GM21423 (cell line): ENCODE results near the gene UBALD2.
"Not testable (repeated sequence)": the region's sequence is repeated elsewhere in the genome, so short reads cannot be mapped to it uniquely, and the experiment has no call there.

Experiments
- ATAC-seq: cut with Tn5 transposase; IDR thresholded peaks from one replicate; pipeline ENCODE4 v1.9.1; 2021; ENCODE audit warnings: mild to moderate bottlenecking, moderate library complexity; ENCODE audit not compliant: unreplicated experiment

Gene UBALD2

GRCh38 chr17:76276461-76277299 lies 11.5 kb downstream of the UBALD2 start:
- no peak for ATAC-seq

- ATAC-seq, result no peak
These were observed 12.4 kb downstream of the UBALD2 start for GRCh38 chr17:76277300-76278267.

GRCh38 chr17:76278268-76278908 lies 13.2 kb downstream of the UBALD2 start:
- ATAC-seq, result no peak

GRCh38 chr17:76278952-76279741 lies 14.0 kb downstream of the UBALD2 start:
- no peak for ATAC-seq

GRCh38 chr17:76279742-76280287 lies 14.7 kb downstream of the UBALD2 start:
- ATAC-seq, result no peak

- ATAC-seq, result no peak
These were observed 15.5 kb downstream of the UBALD2 start for GRCh38 chr17:76280650-76281049.

GRCh38 chr17:76281573-76282371 lies 16.6 kb downstream of the UBALD2 start:
- no peak for ATAC-seq

GRCh38 chr17:76292567-76292966 lies 27.4 kb downstream of the UBALD2 start:
- no peak for ATAC-seq

GRCh38 chr17:76293106-76293505 lies 28.0 kb downstream of the UBALD2 start:
- ATAC-seq, result no peak

- ATAC-seq, result no peak
These were observed 31.0 kb downstream of the UBALD2 start for GRCh38 chr17:76296186-76296585.

GRCh38 chr17:76296889-76297288 lies 31.7 kb downstream of the UBALD2 start:
- no peak for ATAC-seq

GRCh38 chr17:76297436-76297835 lies 32.3 kb downstream of the UBALD2 start:
- no peak for ATAC-seq

- no peak for ATAC-seq
These were observed 39.3 kb downstream of the UBALD2 start for GRCh38 chr17:76304226-76305134.

GRCh38 chr17:76305135-76305454 lies 39.9 kb downstream of the UBALD2 start:
- ATAC-seq, result not testable (repeated sequence)

- ATAC-seq, result no peak
These were observed 42.3 kb downstream of the UBALD2 start for GRCh38 chr17:76307299-76307965.

GRCh38 chr17:76307966-76308338 lies 42.8 kb downstream of the UBALD2 start, which contains the start of gene QRICH2:
QRICH2 (minus strand) TSS chr17:76308276; CDS start chr17:76307998, 278 bp downstream.
- ATAC-seq, result no peak

- no peak for ATAC-seq
These were observed 44.3 kb downstream of the UBALD2 start for GRCh38 chr17:76309461-76309860.

GRCh38 chr17:76312735-76313134 lies 47.6 kb downstream of the UBALD2 start:
- no peak for ATAC-seq
